Measurements from ENCODE around the gene FANCI. TPM values are rescaled to one million over a fixed set of nuclear protein-coding genes. Genes with fewer than 3 reads are reported as not detected.
A peak's percentile ranks its signal among the peaks of the same experiment; 100 is the strongest.

The FANCI gene
- 44.3 and 60.3 TPM in 2 replicates for total RNA-seq (2014; rRNA removed; shearing (Covaris generic); ENCODE audit: low replicate concordance)

DNA sequence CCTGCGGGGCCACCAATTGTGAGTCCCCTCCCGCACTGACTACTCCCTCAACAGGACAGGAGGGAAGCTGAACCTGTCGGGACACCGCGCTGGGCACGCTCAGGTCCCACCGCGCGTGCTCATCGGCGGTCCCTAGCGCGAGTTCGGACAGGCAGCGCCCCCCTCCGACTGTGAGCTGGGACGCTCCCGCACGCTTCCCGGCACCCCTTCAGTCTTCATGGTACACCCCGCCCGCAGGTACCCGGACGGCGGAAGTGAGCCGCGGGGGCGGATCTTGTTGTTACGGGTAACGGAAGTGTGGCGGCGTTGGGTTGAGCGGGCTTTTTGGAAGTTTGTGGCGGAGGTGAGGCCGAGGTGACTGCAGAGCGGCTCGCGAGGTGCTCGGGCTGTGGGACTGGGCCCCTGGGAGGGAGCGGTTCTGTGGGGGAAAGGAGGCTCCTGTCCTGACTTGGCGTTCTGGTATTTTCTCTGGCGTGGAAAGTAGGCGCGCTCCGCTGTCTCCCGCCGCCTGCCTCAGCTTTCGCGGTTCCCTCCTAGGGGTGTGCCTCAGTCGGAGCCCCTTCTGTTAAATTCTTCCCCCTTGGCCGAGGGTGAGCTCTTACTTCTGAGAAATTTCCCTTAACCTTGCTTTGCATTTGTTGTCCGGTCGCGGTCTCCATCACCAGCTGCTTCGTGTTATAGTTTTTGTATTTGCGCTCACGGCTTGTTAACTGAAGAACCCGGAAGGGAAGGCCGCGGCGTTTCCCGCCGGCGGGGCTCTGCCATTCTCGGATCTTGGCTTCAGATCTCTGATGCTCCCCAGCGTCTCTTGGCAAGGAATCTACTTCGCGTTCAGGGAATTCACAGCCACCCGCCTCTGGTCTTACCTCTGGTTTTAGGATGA lies at the start of gene FANCI:
TSS of gene FANCI (plus strand) at position 289 of the 883 bp plus-strand sequence. CDS start 3,669 bp downstream, outside the sequence.
- DNase-seq = peak; percentile 99
- Histone ChIP-seq H3K4me3 (ENCODE audit: low read length) (peak within 1 kb of the TSS; percentile 89), H3K27me3 (ENCODE audit: low read length) (no peaks in the 10 kb centered on the region), H3K4me2 (ENCODE audit: low read depth, low read length, poor library complexity, severe bottlenecking) (peak within 1 kb of the TSS; percentile 84), H3K36me3 (ENCODE audit: insufficient read depth, low read length) (peaks cover 27% of the 10 kb centered on the region), H3K9me3 (ENCODE audit: low read length) (no peaks in the 10 kb centered on the region), H3K27ac (ENCODE audit: low read length) (peak within 1 kb of the TSS; percentile 80), H4K20me1 (ENCODE audit: insufficient read depth, low read depth, low read length) (no peaks in the 10 kb centered on the region), H3K79me2 (ENCODE audit: low read length) (peaks cover 49% of the 10 kb centered on the region), H2AFZ (ENCODE audit: low read length) (peak within 1 kb of the TSS; percentile 91), H3K9ac (ENCODE audit: low read length) (peak within 1 kb of the TSS; percentile 83), H3K9me2 (replicated peaks; ENCODE audit: insufficient read depth, low read length) (no peaks in the 10 kb centered on the region), H3K4me1 (ENCODE audit: low read length) (peaks cover 20% of the 10 kb centered on the region)

DNA sequence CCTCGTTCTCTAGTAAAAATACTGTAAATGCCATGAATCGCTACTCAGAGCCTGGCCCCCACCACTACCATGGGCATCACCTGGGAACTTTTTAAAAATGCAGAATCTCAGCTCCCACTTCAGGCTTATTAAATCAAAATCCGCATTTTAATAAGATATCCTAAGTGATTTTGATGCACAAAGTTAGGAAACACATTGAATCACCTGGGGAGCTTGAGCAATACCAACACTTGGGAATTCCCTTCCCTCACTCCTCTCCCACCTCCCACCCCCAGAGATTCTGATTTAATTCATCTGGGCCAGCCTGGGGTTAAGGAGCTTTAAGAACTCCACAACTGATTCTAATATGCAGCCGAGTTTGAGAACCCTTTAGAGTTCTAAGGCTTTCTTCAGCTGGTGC lies 49.2 kb upstream of the FANCI start:
- H3K79me2 ChIP-seq (ENCODE audit: low read length) = no peaks in the 10 kb centered on the region
- H4K20me1 ChIP-seq (ENCODE audit: insufficient read depth, low read depth, low read length) = no peaks in the 10 kb centered on the region
- H2AFZ ChIP-seq (ENCODE audit: low read length) = no peak overlapping the region
- no peak overlapping the region for H3K27ac ChIP-seq (ENCODE audit: low read length)
- H3K4me3 ChIP-seq (ENCODE audit: low read length) = no peak overlapping the region
- H3K4me2 ChIP-seq (ENCODE audit: low read depth, low read length, poor library complexity, severe bottlenecking) = no peak overlapping the region
- H3K9me2 ChIP-seq (replicated peaks; ENCODE audit: insufficient read depth, low read length) = no peaks in the 10 kb centered on the region
- H3K9ac ChIP-seq (ENCODE audit: low read length) = no peak overlapping the region
- peaks cover 20% of the 10 kb centered on the region for H3K4me1 ChIP-seq (ENCODE audit: low read length)
- peaks cover 2% of the 10 kb centered on the region; the same call in 1 of the 2 replicates for H3K36me3 ChIP-seq (ENCODE audit: insufficient read depth, low read length)
- no peaks in the 10 kb centered on the region for H3K9me3 ChIP-seq (ENCODE audit: low read length)
- DNase-seq = no peak
- H3K27me3 ChIP-seq (ENCODE audit: low read length) = no peaks in the 10 kb centered on the region

- no peak for DNase-seq
- Histone ChIP-seq H3K9ac (ENCODE audit: low read length) (no peak overlapping the region), H3K9me3 (ENCODE audit: low read length) (no peaks in the 10 kb centered on the region), H3K4me1 (ENCODE audit: low read length) (peaks cover 20% of the 10 kb centered on the region), H3K27ac (ENCODE audit: low read length) (no peak overlapping the region), H3K36me3 (ENCODE audit: insufficient read depth, low read length) (peaks cover 2% of the 10 kb centered on the region; the same call in 1 of the 2 replicates), H3K79me2 (ENCODE audit: low read length) (no peaks in the 10 kb centered on the region), H3K9me2 (replicated peaks; ENCODE audit: insufficient read depth, low read length) (no peaks in the 10 kb centered on the region), H3K4me2 (ENCODE audit: low read depth, low read length, poor library complexity, severe bottlenecking) (no peak overlapping the region), H4K20me1 (ENCODE audit: insufficient read depth, low read depth, low read length) (no peaks in the 10 kb centered on the region), H2AFZ (ENCODE audit: low read length) (no peak overlapping the region), H3K4me3 (ENCODE audit: low read length) (no peak overlapping the region), H3K27me3 (ENCODE audit: low read length) (no peaks in the 10 kb centered on the region)
These were observed 47.9 kb upstream of the FANCI start for GRCh38 chr15:89195836-89196235.

DNA sequence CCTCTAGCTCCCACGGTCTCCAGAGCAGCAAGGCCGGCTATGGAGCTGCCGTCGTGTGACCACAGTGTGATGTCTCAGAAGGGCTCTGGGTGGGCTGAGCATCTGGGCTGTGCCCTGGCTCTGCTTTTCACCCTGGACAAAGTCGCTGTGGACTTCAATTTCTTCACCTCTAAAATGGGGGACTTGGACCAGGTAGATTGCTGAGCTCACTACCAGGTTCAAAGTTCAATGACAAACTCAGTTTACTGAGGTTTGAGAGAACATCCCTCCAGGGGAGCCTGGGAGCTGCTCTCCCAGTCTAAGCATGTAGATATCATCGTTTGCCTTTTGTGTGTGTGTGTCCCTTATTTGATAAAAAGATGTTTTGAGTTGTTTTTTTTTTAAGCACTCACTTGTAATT lies 47.5 kb upstream of the FANCI start:
- Histone ChIP-seq H3K4me1 (ENCODE audit: low read length) (peaks cover 20% of the 10 kb centered on the region), H3K4me3 (ENCODE audit: low read length) (no peak overlapping the region), H3K27ac (ENCODE audit: low read length) (no peak overlapping the region), H3K27me3 (ENCODE audit: low read length) (no peaks in the 10 kb centered on the region), H4K20me1 (ENCODE audit: insufficient read depth, low read depth, low read length) (no peaks in the 10 kb centered on the region), H3K9ac (ENCODE audit: low read length) (no peak overlapping the region), H3K9me2 (replicated peaks; ENCODE audit: insufficient read depth, low read length) (no peaks in the 10 kb centered on the region), H3K36me3 (ENCODE audit: insufficient read depth, low read length) (peaks cover 2% of the 10 kb centered on the region; the same call in 1 of the 2 replicates), H3K4me2 (ENCODE audit: low read depth, low read length, poor library complexity, severe bottlenecking) (no peak overlapping the region), H2AFZ (ENCODE audit: low read length) (no peak overlapping the region), H3K79me2 (ENCODE audit: low read length) (no peaks in the 10 kb centered on the region), H3K9me3 (ENCODE audit: low read length) (no peaks in the 10 kb centered on the region)
- DNase-seq = no peak

- Histone ChIP-seq H4K20me1 (ENCODE audit: insufficient read depth, low read depth, low read length) (no peaks in the 10 kb centered on the region), H3K4me2 (ENCODE audit: low read depth, low read length, poor library complexity, severe bottlenecking) (peak overlapping the region; percentile 36), H2AFZ (ENCODE audit: low read length) (no peak overlapping the region), H3K9me2 (replicated peaks; ENCODE audit: insufficient read depth, low read length) (no peaks in the 10 kb centered on the region), H3K36me3 (ENCODE audit: insufficient read depth, low read length) (peaks cover 2% of the 10 kb centered on the region; the same call in 1 of the 2 replicates), H3K27ac (ENCODE audit: low read length) (no peak overlapping the region), H3K9me3 (ENCODE audit: low read length) (no peaks in the 10 kb centered on the region), H3K4me1 (ENCODE audit: low read length) (peaks cover 20% of the 10 kb centered on the region), H3K4me3 (ENCODE audit: low read length) (no peak overlapping the region), H3K79me2 (ENCODE audit: low read length) (no peaks in the 10 kb centered on the region), H3K9ac (ENCODE audit: low read length) (no peak overlapping the region), H3K27me3 (ENCODE audit: low read length) (no peaks in the 10 kb centered on the region)
- no peak for DNase-seq
These were observed 46.8 kb upstream of the FANCI start for GRCh38 chr15:89196994-89197393.

DNA sequence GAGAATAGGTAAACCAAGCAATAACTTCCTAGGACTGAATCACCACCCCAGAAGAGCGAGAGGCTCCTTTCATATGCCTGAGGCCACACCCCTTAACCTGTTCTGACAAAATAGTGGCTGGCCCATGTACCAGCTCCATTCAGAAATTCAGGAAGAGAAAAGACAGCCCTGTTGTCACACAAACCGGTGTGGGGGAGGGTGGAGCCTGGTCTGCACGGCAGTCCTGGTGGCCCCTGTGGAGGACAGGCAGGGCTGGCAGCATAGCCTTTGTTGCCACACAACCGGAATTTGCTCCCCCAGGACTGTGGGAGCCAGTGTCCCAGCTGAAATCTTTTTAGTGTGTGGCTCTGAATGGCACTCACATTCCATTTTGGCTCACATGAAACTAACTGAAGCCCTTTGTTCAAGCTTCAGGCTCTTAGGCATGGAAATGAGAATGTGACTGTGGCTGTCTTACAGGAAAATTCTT lies 46.2 kb upstream of the FANCI start:
- no peaks in the 10 kb centered on the region for H3K79me2 ChIP-seq (ENCODE audit: low read length)
- H4K20me1 ChIP-seq (ENCODE audit: insufficient read depth, low read depth, low read length) = no peaks in the 10 kb centered on the region
- H3K9ac ChIP-seq (ENCODE audit: low read length) = no peak overlapping the region
- H3K4me3 ChIP-seq (ENCODE audit: low read length) = no peak overlapping the region
- no peak overlapping the region for H2AFZ ChIP-seq (ENCODE audit: low read length)
- no peaks in the 10 kb centered on the region for H3K27me3 ChIP-seq (ENCODE audit: low read length)
- H3K4me1 ChIP-seq (ENCODE audit: low read length) = peaks cover 20% of the 10 kb centered on the region
- peak overlapping the region; percentile 36 for H3K4me2 ChIP-seq (ENCODE audit: low read depth, low read length, poor library complexity, severe bottlenecking)
- DNase-seq = no peak
- peak overlapping the region; percentile 24; the same call in 1 of the 2 replicates for H3K27ac ChIP-seq (ENCODE audit: low read length)
- no peaks in the 10 kb centered on the region for H3K9me2 ChIP-seq (replicated peaks; ENCODE audit: insufficient read depth, low read length)
- no peaks in the 10 kb centered on the region for H3K36me3 ChIP-seq (ENCODE audit: insufficient read depth, low read length)
- no peaks in the 10 kb centered on the region for H3K9me3 ChIP-seq (ENCODE audit: low read length)

DNA sequence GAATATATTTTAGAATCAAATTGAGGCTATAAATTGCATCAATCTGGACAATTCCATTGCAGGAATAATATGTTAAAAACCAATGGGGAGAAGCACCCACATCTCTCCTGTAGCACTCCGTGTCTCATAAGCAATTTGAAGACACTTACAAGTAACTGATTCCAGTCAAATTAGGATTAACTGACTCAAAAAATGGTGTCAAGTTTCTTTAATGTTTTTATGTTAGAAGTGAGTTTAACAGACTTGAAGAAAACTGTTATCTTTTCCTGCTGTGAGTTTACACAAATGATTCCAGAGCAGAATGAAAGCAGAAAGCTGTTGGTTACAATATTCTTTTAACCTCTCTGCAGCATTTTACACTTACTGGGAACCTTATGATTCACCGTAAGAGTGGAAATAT lies 45.6 kb upstream of the FANCI start:
- no peaks in the 10 kb centered on the region for H3K36me3 ChIP-seq (ENCODE audit: insufficient read depth, low read length)

DNA sequence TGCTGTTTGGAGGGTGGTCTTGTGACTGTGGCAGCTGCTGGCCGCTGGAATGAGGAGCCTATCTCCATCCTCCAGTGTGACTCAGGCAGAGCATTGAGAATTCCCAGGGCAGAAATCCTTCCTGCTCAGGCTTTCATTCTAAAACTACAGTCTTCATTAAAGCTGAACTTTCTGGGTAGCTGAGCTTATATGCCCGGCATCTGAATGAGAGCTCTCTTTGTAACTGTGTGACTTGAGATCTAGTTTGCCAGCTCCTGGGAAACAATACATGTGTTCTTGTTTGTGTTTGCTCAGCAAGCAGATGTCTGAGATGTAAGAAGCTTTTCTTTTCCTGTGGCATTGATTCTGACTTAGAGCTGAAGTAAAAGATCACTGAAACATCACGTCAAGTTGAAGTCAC lies 44.8 kb upstream of the FANCI start:
- H3K9ac ChIP-seq (ENCODE audit: low read length) = no peak overlapping the region
- H3K79me2 ChIP-seq (ENCODE audit: low read length) = no peaks in the 10 kb centered on the region
- no peak overlapping the region for H2AFZ ChIP-seq (ENCODE audit: low read length)
- H3K4me3 ChIP-seq (ENCODE audit: low read length) = no peak overlapping the region
- H3K27ac ChIP-seq (ENCODE audit: low read length) = no peak overlapping the region
- no peaks in the 10 kb centered on the region for H3K9me2 ChIP-seq (replicated peaks; ENCODE audit: insufficient read depth, low read length)
- no peaks in the 10 kb centered on the region for H3K27me3 ChIP-seq (ENCODE audit: low read length)
- no peak for DNase-seq
- no peak overlapping the region for H3K4me2 ChIP-seq (ENCODE audit: low read depth, low read length, poor library complexity, severe bottlenecking)
- no peaks in the 10 kb centered on the region for H3K9me3 ChIP-seq (ENCODE audit: low read length)
- no peaks in the 10 kb centered on the region for H4K20me1 ChIP-seq (ENCODE audit: insufficient read depth, low read depth, low read length)
- peaks cover 20% of the 10 kb centered on the region for H3K4me1 ChIP-seq (ENCODE audit: low read length)
- H3K36me3 ChIP-seq (ENCODE audit: insufficient read depth, low read length) = no peaks in the 10 kb centered on the region

More for the DNA sequence above, 45.6 kb upstream of the FANCI start:
- Histone ChIP-seq H3K27ac (ENCODE audit: low read length) (peak overlapping the region; percentile 24), H2AFZ (ENCODE audit: low read length) (no peak overlapping the region), H3K9me3 (ENCODE audit: low read length) (no peaks in the 10 kb centered on the region), H3K4me2 (ENCODE audit: low read depth, low read length, poor library complexity, severe bottlenecking) (peak overlapping the region; percentile 36), H3K4me1 (ENCODE audit: low read length) (peaks cover 20% of the 10 kb centered on the region), H3K4me3 (ENCODE audit: low read length) (no peak overlapping the region), H3K79me2 (ENCODE audit: low read length) (no peaks in the 10 kb centered on the region), H4K20me1 (ENCODE audit: insufficient read depth, low read depth, low read length) (no peaks in the 10 kb centered on the region), H3K9ac (ENCODE audit: low read length) (no peak overlapping the region), H3K9me2 (replicated peaks; ENCODE audit: insufficient read depth, low read length) (no peaks in the 10 kb centered on the region), H3K27me3 (ENCODE audit: low read length) (no peaks in the 10 kb centered on the region)
- DNase-seq = no peak
